OCI-LY1 (cell line): Measurements from ENCODE around the gene EXD3.

Source experiments
- EZH2 ChIP-seq: fragments of 200-600 bp; sonication (generic), shearing (Covaris generic); IDR thresholded peaks from 2 replicates; pipeline ENCODE4 v1.8.0; 2017; ENCODE audit warnings: borderline replicate concordance, mixed run types, mild to moderate bottlenecking, antibody characterized with exemption, low read length, moderate library complexity, mixed read lengths
- TF ChIP-seq, protein P1 (sequence below): fragments of 200-600 bp; sonication (generic), shearing (Covaris generic); IDR thresholded peaks from 2 replicates; pipeline ENCODE4 v1.5.1; 2017; ENCODE audit warnings: mild to moderate bottlenecking, antibody characterized with exemption, low read length, moderate library complexity, mixed read lengths

GRCh38 chr9:137333016-137333671 lies 89.8 kb downstream of the EXD3 start:
- no peak for TF ChIP-seq EZH2
- TF ChIP-seq, protein P1, sequence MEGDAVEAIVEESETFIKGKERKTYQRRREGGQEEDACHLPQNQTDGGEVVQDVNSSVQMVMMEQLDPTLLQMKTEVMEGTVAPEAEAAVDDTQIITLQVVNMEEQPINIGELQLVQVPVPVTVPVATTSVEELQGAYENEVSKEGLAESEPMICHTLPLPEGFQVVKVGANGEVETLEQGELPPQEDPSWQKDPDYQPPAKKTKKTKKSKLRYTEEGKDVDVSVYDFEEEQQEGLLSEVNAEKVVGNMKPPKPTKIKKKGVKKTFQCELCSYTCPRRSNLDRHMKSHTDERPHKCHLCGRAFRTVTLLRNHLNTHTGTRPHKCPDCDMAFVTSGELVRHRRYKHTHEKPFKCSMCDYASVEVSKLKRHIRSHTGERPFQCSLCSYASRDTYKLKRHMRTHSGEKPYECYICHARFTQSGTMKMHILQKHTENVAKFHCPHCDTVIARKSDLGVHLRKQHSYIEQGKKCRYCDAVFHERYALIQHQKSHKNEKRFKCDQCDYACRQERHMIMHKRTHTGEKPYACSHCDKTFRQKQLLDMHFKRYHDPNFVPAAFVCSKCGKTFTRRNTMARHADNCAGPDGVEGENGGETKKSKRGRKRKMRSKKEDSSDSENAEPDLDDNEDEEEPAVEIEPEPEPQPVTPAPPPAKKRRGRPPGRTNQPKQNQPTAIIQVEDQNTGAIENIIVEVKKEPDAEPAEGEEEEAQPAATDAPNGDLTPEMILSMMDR: no peak
